NCI-H1694 (cell line): ENCODE measurements around the gene ARL14EPL.
"Not testable (repeated sequence)": the region's sequence is repeated elsewhere in the genome, so short reads cannot be mapped to it uniquely, and the experiment has no call there.

ENCODE experiments used
- DNase-seq: peaks from one replicate; lab custom pipeline; 2025; lab: John Stamatoyannopoulos, UW

ARL14EPL gene

GRCh38 chr5:116046823-116047222, 14.6 kb downstream of the ARL14EPL start:
- DNase-seq = no peak

DNA sequence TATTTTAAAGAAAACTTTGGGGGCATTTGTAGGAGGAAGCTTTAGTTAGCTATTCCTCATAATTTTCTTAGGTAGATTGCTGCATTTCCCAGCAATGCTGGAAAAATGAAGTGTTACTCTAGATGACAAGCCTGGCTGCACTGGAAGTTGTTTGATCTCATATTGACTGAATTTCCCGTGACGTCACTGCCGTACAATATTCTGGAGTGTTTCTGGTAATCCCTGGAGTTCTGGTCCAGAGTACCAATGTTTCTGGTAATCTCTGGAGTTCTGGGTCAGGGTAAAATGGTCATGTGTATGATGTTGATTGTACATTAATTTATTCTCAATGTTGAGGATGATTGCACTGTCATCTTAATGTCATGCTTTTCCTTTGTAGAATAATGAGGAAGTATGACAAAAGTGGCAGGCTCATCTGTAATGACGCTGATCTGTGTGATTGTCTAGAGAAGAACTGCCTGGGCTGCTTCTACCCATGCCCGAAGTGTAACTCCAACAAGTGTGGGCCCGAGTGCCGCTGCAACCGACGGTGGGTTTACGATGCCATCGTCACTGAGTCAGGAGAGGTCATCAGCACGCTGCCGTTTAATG, 26.2 kb downstream of the ARL14EPL start:
- DNase-seq = no peak

DNA sequence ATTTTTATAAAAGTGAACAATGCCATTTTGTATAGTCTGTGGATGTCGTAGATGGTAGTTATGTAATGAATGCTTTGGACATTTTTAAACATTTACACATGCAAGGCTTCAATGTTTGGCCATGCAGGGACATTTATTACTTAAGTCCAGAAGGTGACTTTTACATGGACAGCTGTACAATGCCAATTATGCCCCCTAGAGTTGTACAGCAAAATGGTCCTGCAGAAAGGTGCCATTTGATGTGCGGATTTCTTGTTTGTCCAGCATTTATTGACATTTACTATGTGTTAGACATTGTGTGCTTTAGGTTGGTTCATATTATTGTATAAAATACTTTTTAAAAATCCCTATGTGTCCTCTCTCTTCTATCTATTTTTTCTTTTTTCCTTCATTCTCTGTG, 30.1 kb downstream of the ARL14EPL start:
- no peak for DNase-seq

DNA sequence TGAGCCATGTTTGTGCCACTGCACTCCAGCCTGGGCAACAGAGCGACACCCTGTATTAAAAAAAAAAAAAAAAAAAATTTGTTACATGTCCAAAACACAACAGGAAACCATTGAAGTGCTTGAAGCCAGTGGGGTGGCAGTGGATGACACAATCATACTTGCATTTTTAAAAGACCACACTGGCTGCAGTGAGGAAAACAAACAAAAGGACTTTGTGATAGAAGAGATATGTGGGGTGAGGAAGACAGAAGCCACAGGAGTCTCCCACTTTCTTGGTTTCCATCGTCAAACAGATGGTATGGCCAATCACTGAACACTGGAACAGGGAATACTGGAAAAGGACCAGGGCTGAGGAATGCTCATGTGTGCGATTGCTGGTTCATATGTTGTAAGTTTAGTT, 31.7 kb downstream of the ARL14EPL start:
- DNase-seq = no peak

DNA sequence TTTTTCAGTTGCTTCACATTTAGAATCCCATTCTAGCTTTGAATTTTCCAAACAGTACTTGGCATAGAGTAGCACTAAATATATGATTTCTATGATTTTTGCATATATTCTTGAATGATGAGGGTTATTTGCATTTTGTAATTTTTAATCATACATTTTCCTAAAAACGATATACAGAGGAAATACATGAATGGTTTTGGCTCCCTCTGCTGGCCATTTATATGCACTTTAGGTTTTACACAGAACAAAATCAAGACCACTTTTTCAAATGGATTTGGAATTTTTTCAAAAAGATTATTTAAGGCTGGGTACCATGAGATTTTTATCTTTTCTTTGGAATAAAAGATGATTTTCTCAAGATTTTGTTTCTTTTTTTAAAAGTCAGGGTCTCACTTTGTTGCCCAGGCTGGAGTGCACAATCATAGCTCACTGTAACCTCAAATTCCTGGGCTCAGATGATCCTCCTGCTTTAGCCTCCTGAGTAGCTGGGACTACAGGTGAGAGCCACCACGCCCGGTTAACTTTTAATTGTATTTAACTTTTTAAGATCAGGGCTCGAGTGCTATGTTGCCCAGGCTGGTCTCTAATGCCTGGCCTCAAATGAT, 35.9 kb downstream of the ARL14EPL start:
- peak; percentile 55 for DNase-seq

DNA sequence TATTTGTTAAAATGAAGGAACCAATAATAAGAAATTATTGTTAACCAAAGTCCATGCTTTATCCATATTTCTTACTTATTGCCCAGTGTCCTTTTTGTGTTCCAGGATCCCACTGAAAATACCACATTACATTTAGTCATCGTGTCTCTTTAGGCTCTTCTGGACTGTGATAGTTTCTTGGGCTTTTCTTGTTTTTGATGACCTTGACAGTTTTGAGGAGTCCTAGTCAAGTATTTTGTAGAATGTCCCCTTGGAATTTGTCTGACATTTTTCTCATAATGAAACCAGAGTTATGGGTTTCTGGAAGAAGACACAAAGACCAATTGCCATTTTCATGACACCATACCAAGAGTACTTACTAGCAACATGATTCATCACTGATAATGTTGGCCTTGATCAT, 38.9 kb downstream of the ARL14EPL start:
- no peak for DNase-seq

GRCh38 chr5:116075191-116075831, 43.0 kb downstream of the ARL14EPL start:
- no peak for DNase-seq

- DNase-seq = no peak
These were observed 44.2 kb downstream of the ARL14EPL start for GRCh38 chr5:116076496-116076895.

- no peak for DNase-seq
These were observed 45.9 kb downstream of the ARL14EPL start for GRCh38 chr5:116078199-116078598.

DNA sequence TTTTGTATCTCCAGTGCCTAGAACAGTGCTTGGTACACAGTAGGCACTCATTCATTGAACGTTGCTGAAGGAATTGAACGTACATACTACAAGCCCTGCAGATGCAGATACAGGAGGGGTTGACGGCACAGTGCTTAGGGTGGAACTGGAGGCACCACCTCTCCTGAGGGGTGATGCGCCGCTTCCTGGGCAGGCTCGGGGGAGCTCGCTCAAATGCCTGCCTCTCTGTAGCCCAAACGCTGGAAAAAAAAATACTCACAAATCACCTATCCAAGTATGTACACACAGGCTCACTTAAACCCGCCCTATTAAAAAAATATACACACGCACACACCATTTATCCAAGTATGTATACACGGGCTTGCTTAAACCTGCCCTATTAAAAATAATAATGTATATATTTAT, 52.0 kb downstream of the ARL14EPL start:
- DNase-seq = no peak

DNA sequence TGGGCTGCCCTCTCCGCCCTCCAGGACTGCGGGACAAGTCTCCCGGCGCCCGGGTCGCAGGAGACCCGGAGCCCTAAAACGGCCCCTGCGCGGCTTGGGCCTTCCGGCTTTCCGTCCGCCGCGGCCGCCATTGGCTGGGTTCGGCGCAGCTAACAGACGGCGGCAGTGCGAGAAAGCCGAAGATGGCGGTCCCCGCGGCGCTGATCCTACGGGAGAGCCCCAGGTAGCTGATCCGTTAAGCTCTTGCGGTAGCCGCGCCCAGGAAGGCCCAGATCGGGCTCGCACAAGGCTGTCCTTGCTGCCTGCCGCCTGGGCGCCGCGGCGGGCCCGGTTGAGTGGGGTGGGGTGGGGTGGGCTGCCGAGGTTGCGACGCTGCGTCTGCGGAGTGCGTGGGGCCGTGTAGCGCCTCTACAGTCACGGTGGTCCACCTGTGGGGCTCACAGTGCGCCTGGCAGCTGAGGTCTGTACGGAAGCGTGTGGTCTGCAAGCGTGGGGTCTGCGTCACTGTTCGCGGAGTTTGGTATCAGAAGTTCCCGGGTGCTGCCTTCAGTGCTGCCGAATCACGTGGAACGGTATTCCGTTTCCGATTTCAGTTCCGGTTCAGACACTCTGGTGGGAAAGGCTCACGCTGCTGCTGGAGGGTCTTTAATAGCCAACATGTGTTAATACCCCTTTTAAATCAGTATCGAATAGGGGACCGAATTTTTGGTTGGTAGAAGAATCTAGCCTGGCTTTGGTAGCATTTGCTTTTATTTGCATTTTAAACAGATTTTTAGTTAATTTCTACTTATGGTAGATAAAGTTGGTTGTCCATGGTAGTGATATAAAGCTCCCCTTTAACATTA, 52.8 kb downstream of the ARL14EPL start, which contains the start of gene COMMD10:
Gene COMMD10, plus strand, starts transcription at position 155 of the 845 bp plus-strand sequence.
- peak; percentile 66 for DNase-seq

DNA sequence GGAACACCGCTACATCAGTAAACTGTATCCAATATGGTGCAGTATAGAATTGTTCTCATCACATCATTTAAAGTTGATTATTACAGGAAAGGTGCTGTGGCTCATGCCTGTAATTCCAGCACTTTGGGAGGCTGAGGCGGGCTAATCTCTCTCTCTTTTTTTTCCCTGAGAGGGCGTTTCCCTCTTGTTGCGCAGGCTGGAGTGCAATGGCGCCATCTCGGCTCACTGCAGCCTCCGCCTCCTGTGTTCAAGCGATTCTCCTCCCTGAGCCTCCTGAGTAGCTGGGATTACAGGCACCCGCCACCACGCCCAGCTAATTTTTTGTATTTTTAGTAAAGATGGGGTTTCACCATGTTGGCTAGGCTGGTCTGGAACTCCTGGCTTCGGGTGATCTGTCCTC, 54.0 kb downstream of the ARL14EPL start:
- not testable (repeated sequence) for DNase-seq

DNA sequence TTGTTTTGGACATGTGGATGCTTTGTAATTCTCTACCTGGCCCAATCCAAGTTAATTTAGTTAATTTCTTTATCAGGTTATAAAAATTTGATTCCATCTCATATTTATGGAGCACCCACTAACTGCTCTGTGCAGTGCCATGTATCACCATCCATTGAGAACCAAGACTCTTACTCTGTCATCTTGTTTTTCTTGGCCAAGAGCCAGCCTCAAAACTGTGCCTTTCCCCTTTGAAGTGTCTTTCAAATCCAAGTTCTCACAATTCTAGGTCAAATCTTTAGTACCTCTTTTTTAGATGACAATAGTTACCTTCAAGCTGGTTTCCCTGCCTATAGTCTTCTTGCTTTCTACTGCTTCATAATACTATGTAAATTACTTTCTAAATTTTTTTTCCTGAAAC, 55.8 kb downstream of the ARL14EPL start:
- DNase-seq = no peak

- no peak for DNase-seq
These were observed 58.0 kb downstream of the ARL14EPL start for GRCh38 chr5:116090302-116090701.

DNA sequence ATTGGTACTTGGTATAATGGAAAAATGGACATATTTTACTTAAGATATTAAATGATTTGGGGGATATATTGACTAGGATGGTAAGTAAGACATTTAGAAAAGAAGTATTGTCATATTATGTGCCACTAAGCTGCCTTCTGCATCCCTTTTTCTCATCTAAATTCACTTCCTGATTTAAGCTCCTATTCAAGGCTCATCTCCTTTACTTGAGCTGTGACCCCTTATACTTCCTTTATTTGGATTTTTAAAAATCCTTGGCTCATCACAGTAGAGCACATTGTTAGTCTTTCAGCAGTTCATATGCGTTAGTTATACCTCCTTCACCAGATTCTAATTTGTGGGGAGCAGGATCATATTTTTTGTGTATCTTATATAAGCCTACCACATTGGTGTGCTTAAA, 59.1 kb downstream of the ARL14EPL start:
- DNase-seq = no peak

DNA sequence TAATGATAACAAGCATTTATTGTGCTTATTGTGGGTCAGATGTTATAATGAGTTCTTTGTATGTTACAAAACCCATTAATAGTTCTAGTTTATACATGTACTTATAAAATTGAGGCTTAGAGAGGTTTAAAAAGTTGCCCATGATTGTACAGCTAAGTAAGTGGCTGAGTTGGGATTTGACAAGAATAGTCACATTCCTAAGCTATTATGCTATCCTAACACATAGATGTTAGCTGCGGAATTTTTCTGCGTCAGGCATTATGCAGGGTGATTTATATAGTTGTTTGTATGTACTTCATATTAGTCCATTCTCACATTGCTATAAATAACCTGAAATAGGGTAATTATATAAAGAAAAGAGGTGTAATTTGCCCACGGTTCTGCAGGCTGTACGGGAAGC, 65.0 kb downstream of the ARL14EPL start:
- DNase-seq = no peak

GRCh38 chr5:116098998-116099397, 66.7 kb downstream of the ARL14EPL start:
- no peak for DNase-seq

DNA sequence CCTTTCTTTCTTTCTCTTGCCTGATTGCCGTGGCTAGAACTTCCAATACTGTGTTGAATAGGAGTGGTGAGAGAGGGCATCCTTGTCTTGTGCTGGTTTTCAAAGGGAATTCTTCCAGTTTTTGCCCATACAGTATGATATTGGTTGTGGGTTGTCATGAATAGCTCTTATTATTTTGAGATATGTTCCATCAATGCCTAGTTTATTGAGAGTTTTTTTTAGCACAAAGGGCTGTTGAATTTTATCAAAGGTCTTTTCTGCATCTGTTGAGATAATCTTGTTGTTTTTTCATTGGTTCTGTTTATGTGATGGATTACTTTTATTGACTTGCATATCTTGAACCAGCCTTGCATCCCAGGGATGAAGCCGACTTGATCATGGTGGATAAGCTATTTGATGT, 72.7 kb downstream of the ARL14EPL start:
- DNase-seq = not testable (repeated sequence)
